HG02642 (cell line): ENCODE data around the gene ECT2L.
A peak's percentile ranks its signal among the peaks of the same experiment; 100 is the strongest.

Experiments used
- ATAC-seq: cut with Tn5 transposase; IDR thresholded peaks from one replicate; pipeline ENCODE4 v1.9.1; 2021; ENCODE audit warnings: mild to moderate bottlenecking; ENCODE audit not compliant: unreplicated experiment, poor library complexity

Gene ECT2L

DNA sequence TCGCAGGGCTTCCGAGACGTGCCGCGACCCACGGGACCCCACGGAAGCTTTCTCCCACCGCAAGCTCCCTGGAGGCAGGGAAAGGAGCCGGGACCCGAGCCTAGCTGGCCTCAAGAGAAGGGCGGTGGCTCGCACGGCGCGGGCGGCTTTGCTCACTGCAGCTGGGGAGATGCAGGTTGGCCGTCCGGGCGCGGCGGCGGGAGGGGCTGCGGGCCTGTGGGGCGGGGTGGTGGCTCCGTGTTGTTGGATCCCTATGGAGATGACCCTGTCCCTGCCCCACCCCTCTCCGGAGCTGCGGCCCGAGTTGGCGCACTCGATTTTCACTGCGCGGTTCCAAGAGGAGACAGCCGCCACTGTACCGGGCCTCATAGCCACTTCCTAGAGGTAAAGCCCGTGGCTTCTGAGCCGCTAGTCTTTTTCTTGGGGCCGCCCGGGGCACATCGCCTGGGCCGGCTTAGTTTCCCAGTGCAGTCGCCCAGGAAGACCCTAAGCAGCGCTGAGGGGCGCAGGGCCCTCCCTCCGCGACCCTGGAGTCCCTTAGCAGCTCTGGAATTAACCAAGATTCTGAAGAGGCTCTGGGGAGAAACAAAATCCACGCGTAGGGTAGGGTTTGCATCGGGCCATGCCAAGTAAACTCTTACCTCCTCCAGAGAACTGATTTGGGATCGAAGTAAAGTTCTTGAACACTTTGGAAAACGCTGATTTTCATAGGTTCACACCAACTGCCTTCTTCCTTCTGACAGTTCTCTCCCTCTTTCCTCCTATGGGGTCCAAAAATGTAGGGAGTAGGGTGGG, at the start of gene ECT2L:
Gene ECT2L (plus strand): TSS at position 279 of the 795 bp plus-strand sequence. CDS start 17,188 bp downstream, outside the sequence.
- ATAC-seq: no peak

DNA sequence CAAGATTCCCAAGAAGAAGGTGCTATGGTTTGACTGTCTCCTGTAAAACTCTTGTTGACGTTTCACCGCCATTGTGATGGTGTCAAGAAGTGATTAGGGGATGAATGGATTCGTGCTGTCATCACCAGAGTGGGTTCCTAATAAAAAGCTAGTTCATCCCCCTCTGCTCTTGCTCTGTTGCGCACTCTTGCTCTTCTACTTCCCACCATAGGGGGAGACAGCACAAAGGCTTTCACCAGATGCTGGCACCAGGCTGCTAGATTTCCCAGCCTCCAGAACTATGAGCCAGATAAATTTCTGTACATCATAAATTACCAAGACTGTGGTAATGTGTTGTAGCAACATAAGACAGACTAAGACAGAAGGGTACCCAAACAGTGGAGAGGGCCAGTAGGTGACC, 43.9 kb upstream of the ECT2L start:
- no peak for ATAC-seq

DNA sequence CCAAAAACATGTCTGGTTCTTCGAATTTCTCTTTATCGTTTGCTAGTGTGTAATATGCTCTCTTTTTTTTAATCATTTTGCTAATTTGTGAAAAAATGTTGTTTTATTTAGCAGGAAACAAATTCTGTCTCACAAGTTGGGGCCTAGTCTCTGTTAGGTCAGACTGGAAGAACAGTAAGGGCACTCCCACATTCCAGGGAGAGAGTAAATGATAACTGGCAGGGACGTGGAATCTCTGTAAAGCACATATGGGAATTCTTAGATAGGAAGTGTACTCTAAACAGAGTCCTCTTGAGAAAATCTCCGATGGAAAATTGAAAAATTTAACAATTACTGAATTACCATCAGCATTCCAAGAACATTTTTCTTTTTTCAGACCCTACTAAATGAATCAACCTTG, 38.8 kb upstream of the ECT2L start:
- ATAC-seq: no peak

DNA sequence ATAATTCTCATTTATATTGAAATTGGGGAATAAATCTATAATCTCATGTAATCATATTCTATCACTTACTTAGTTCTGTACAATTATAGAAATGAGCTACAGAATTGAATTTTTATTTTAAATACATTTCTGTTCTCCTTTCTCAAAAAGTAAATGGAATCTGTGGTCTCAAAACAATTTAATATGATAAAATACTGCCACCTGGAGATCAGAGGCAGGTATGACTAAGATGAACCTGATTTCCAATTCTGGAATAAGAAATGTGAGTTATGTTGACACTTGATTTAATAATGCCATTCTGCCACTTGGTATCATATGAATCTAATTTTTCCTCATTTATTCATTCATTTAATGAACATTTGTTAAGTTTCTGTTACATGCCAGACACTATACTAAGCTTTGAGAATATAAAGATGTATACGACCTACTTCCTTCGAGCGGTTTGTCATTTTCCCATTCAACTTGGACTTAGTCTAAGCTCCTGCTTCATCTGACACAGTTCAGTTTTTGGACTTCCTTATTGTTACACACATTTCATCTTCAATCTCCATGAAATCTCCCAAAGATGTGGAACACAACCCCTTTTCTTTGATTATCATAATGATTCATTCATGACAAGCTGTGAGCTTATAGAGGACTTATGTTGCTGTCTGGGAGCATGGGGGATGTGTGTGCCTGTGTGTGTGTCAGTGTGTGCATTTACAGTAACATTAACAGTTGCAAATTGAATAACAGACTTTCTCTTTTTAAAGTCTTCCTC, 29.8 kb upstream of the ECT2L start:
- no peak for ATAC-seq

DNA sequence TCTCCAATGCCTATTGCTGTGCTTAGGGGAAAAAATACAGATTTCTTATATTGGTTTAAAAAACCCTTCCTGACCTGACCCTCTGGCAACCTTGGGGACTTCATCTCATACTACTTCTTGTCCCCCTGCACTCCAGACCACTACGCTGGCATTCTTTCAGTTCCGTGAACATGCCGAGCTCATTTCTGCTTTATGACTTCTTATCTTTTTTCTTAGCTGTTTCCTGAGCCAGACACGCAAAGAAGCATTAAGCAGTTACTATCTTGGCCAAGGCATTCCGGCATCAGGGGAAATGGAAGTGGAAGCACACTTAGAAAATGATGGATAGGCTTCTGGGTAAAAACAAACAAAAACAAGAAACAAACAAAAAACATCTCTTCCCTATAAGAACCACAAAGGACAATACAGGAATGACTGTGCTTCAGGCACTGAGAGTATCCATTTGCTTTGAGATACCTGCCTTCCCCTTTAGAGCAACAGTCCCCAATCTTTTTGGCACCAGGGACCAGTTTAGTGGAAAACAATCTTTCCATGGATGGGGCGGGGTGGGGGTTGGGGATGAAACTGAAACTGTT, 26.7 kb upstream of the ECT2L start:
- ATAC-seq: no peak

DNA sequence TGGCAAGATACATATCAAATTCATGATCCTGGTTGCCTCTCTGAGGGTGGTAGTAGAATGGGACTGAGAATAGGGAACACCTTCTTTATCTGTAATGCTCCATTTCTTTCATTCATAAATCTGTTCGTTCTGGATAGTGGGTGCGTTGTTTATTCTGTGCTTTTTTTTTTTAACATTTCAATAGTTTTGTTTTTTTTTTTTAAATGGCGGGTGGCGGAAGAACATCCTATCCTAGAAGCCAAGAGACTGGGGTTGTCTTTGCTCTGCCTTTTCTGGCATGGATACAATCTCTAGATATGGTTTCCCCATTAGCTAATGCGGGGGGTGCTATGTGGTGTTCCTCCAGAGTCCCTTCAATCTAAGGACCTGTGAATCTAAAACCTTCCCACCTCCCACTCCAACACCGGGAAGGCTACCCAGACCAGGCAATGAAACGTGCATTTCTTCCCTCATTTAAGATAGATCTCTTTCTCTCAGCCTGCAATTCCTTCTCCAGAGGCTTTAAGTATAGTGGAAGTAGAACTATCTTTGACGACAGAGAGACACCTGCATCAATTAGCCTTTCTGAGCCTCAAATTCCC, 23.2 kb upstream of the ECT2L start:
- ATAC-seq: no peak

DNA sequence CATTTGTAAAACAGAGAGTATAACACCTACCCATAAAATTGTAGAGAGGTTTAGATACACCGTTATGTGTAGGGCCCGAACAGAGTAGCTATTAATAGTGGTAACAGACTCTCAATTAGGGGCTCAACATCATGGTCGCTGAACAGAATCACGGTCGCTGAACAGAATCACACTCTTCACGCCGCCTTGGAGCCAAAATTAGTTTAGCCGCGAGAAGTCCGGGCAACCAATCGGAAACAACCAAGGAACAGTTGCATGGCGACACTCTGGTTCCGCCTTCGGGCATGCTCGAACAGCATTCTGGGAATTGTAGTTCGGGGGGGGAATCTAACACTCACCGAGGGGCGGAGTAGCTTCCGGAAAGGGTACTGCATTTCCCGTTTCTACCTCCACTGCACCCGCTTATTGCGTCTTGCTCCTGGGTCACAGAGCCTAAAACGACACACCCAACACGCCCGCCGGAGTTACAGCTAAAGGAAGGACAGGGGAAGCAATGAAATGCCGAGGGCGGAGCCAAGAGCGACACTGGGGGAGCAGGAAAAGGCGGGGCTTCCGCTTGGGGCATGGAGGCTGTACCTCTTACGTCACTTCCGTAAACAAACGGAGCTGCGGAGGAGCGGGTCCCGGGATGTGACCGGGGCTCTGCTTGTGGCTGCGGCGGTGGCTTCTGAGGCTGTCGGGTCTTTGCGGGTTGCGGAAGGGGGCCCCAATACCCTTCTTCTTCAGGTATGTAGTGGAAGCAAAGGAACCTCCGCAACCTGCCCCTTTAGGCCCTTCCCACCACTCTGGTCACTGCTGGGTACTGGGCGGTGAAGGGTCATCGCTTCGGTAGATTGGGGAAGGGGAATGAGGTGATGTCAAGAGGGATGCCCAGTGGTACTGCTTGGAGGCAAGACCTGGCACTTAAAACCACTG, 22.5 kb upstream of the ECT2L start, which contains the start of gene CCDC28A:
Gene CCDC28A (plus strand): TSS at position 593 of the 915 bp plus-strand sequence. CDS start 2,352 bp downstream, outside the sequence.
- ATAC-seq: peak; percentile 96

DNA sequence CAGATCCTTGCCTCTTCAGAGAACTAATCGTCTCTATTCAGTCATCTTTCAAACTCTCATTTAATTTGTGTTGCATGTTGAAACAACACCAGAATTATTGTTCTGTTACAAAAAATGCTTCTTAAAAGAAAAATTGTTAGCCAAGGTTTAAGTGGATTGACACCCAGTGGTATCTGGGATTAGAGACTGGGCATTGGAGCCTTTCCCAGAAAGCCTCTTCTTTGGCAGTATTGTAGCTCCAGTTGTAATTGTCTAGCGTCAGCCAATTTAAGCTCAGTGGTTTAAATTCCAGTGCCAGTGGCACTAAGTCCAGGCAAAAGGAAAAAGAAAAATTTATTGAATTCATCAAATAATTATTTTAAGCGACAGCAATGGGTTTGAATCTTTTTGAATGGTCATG, 21.5 kb upstream of the ECT2L start:
- no peak for ATAC-seq

GRCh38 chr6:138776659-138777058, 19.2 kb upstream of the ECT2L start:
- ATAC-seq: no peak

DNA sequence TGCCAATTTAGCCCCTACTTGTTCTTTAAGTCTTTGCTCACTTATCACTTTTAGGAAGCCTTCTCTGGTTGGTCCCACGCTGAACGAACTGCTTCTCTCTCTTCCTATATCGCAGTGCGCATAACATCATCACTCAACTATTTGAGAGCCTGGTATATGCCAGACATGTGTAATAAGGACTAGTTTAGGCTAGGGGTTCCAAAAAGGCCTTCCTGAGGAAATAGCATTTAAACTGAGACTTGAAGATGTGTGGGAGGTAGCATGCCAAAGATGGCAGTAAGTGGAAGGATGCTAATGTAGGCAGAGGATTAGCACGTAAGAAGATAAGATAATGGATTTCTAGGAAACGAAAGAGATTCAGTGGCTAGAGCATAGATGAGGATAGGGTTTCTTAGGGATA, 17.6 kb upstream of the ECT2L start:
- no peak for ATAC-seq

DNA sequence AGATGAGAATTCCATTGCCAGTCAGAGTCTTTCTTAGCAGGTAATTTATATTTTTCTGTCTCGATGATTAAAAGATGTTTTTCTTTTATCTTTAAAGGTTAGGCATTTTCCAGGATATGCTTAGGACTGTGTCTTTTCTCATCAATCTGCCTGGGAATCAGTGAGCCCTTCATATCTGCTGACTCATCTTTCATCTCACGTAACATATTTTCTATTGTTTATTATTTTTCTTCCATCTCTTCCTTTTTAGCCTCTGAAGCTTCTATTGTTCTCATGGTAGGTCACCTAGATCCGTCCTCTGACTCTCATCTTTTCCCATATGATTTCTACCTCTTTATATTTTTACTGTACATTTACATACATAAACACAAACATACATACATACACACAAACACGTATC, 13.6 kb upstream of the ECT2L start:
- ATAC-seq: no peak

GRCh38 chr6:138785079-138785478, 10.8 kb upstream of the ECT2L start:
- ATAC-seq: no peak

GRCh38 chr6:138785980-138786379, 9.9 kb upstream of the ECT2L start:
- ATAC-seq: no peak

DNA sequence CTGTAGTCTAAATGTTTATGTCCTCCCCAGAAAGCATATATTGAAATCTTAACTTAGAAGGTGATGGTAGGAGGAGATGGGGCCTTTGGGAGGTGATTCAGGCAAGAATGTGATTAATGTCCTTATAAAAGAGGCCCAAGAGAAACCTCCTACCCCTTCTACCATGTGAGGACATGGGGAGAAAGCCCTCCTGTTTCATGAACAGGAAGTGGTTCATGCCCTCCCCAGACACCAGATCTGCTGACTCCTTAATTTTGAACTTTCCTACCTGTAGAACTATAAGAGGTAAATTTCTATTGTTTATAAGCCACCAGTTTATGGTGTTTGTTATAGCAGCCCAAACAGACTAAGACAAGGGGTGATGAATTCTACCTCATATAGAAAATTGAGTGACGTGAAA, 8.7 kb upstream of the ECT2L start:
- no peak for ATAC-seq

- ATAC-seq: no peak
Measured at GRCh38 chr6:138796771-138797170, 884 bp downstream of the ECT2L start.

DNA sequence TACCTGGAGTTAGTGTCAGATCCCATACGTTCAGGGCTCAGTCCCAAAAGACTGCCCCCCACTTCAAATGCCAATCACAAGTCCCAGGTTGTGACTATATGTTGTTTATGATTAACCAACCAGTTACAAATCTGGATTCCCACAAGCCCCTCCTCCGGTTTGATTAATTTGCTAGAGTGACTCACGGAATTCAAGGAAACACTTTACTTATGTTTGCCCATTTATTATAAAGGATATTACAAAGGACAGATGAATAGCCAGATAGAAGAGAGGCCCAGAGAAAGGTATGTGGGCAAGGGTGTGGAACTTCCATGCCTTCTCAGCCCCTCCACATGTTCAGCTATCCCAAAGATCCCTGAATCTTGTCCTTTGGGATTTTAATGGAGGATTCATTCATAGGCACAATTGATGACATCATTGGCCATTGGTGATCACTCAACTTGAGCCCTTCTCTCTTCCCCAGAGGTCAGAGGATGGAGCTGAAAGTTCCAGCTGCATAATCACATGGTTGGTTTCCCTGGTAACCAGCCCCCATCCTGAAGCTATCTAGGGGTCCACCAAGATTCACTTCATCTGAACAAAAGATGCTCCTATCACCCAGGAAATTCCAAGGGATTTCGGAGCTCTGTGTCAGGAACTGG, 2.0 kb downstream of the ECT2L start:
- no peak for ATAC-seq

- peak; percentile 48 for ATAC-seq
Measured at GRCh38 chr6:138800377-138801150, 4.7 kb downstream of the ECT2L start.

GRCh38 chr6:138803331-138803730, 7.4 kb downstream of the ECT2L start:
- no peak for ATAC-seq

- no peak for ATAC-seq
Measured at GRCh38 chr6:138803861-138804260, 8.0 kb downstream of the ECT2L start.
